Midbrain (tissue), 1 donor: ENCODE measurements around the gene MIDN.
A peak's percentile ranks its signal among the peaks of the same experiment; 100 is the strongest.

ENCODE experiments used
- DNase-seq: peaks from one replicate; lab custom pipeline; 2025; lab: John Stamatoyannopoulos, UW

The MIDN gene

GRCh38 chr19:1220976-1221903 is 27.1 kb upstream of the MIDN start:
- DNase-seq: peak; percentile 74

- no peak for DNase-seq
Measured at GRCh38 chr19:1221904-1222255, 26.5 kb upstream of the MIDN start.

- no peak for DNase-seq
Measured at GRCh38 chr19:1222394-1222793, 26.0 kb upstream of the MIDN start.

GRCh38 chr19:1223018-1223855 is 25.1 kb upstream of the MIDN start:
- DNase-seq: no peak

- no peak for DNase-seq
Measured at GRCh38 chr19:1224047-1224825, 24.1 kb upstream of the MIDN start.

GRCh38 chr19:1224847-1225246 is 23.5 kb upstream of the MIDN start:
- no peak for DNase-seq

GRCh38 chr19:1225440-1226226 is 22.8 kb upstream of the MIDN start:
- no peak for DNase-seq

- DNase-seq: no peak
Measured at GRCh38 chr19:1226227-1226518, 22.2 kb upstream of the MIDN start.

GRCh38 chr19:1226522-1227303 is 21.7 kb upstream of the MIDN start:
- DNase-seq: no peak

GRCh38 chr19:1227304-1228054 is 20.9 kb upstream of the MIDN start:
- DNase-seq: no peak

- DNase-seq: no peak
Measured at GRCh38 chr19:1228161-1228957, 20.0 kb upstream of the MIDN start.

GRCh38 chr19:1229056-1229923 is 19.1 kb upstream of the MIDN start:
- no peak for DNase-seq

GRCh38 chr19:1229924-1230782 is 18.2 kb upstream of the MIDN start:
- no peak for DNase-seq

- DNase-seq: no peak
Measured at GRCh38 chr19:1230783-1231489, 17.4 kb upstream of the MIDN start.

GRCh38 chr19:1231729-1232637 is 16.4 kb upstream of the MIDN start:
- DNase-seq: no peak

- DNase-seq: no peak
Measured at GRCh38 chr19:1232652-1233072, 15.7 kb upstream of the MIDN start.
